ENCODE data around the gene MAGI2.
"Not testable (repeated sequence)": the region's sequence is repeated elsewhere in the genome, so short reads cannot be mapped to it uniquely, and the experiment has no call there.

Gene MAGI2

DNA sequence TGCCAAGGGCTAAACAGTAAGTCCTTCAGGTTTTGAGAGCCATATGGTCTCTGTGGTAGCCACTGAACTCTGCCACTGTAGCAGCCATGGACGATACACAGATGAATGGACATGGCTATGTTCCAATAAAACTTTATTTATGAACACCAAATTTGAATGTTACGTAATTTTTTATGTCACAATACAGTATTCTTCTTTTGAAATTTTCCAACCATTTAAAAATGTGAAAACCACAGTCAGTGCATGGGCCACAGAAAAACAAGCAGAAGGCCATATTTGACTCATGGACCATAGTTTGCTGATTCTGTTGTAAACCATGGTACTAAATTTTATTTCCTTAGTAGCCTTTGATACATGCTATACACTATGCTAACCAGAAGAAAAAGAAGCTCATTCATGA lies 361.8 kb downstream of the MAGI2 start:
- DNase-seq (ENCODE audit: low read depth), result peak; percentile 82
- TF ChIP-seq, protein P1, sequence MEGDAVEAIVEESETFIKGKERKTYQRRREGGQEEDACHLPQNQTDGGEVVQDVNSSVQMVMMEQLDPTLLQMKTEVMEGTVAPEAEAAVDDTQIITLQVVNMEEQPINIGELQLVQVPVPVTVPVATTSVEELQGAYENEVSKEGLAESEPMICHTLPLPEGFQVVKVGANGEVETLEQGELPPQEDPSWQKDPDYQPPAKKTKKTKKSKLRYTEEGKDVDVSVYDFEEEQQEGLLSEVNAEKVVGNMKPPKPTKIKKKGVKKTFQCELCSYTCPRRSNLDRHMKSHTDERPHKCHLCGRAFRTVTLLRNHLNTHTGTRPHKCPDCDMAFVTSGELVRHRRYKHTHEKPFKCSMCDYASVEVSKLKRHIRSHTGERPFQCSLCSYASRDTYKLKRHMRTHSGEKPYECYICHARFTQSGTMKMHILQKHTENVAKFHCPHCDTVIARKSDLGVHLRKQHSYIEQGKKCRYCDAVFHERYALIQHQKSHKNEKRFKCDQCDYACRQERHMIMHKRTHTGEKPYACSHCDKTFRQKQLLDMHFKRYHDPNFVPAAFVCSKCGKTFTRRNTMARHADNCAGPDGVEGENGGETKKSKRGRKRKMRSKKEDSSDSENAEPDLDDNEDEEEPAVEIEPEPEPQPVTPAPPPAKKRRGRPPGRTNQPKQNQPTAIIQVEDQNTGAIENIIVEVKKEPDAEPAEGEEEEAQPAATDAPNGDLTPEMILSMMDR (conservative IDR thresholded peaks at IDR 0.05; ENCODE audit: low read length), result no peak
- H3K4me3 ChIP-seq (ENCODE audit: low read length), result no peak overlapping the region

DNA sequence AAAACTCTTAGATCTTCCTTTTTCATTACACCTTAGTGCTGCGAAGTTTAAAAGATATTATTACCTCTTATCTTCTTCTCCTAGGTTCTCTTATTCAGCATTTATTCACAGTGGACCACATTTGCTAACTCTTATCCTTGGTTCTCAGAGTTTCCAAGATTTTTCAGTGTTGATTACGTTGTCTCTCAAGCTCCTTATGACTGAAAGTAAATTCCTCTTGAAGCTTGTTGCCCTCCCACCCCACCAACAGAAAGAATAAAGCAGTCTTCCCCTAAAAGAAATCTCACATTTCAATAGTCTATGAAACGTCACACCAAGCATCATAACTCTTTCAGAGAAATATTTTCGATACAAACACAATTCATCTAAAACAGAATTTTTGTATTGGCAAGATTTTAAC lies 362.5 kb downstream of the MAGI2 start:
- no peak overlapping the region for H3K4me3 ChIP-seq (ENCODE audit: low read length)
- DNase-seq (ENCODE audit: low read depth), result no peak
- TF ChIP-seq, protein P1 (conservative IDR thresholded peaks at IDR 0.05; ENCODE audit: low read length), result no peak

DNA sequence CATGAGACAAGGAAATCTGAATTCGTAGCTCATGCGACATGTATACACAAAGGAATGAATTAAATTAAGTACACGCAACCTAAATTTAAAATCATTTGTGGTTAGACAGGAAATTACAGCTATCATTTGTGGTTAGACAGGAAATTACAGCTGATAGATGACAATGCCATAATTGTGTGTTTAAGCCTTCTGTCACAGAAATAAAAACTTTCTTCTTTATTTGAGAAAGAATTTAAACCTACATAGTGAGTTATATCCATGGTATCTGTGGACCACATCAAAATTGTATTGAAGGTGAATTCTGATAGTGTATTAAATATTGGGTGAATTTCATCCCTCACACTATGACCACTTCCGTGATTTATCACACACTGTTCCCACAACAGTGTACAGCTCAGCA lies 362.9 kb downstream of the MAGI2 start:
- TF ChIP-seq, protein P1 (conservative IDR thresholded peaks at IDR 0.05; ENCODE audit: low read length), result no peak
- DNase-seq (ENCODE audit: low read depth), result peak; percentile 3
- H3K4me3 ChIP-seq (ENCODE audit: low read length), result no peak overlapping the region

DNA sequence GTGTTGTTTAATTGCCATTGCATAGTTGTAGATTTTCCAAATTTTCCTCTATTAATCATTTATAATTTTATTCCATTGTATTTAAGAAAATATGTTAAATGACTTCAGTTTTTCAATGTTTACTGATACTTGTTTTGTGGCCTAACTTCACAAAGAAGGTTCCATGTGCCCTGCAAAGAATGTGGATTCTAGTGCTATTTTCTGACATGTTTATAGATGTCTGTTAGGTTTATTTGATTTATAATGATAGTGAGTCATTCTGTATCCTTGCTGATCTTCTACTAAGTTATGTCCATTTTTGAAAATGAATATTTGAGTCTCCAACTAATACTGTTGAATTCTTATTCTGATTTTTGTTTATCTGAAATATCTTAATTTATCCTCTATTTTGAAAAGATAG lies 369.0 kb downstream of the MAGI2 start:
- TF ChIP-seq, protein P1 (conservative IDR thresholded peaks at IDR 0.05; ENCODE audit: low read length), result no peak
- no peak for DNase-seq (ENCODE audit: low read depth)
- H3K4me3 ChIP-seq (ENCODE audit: low read length), result no peak overlapping the region

DNA sequence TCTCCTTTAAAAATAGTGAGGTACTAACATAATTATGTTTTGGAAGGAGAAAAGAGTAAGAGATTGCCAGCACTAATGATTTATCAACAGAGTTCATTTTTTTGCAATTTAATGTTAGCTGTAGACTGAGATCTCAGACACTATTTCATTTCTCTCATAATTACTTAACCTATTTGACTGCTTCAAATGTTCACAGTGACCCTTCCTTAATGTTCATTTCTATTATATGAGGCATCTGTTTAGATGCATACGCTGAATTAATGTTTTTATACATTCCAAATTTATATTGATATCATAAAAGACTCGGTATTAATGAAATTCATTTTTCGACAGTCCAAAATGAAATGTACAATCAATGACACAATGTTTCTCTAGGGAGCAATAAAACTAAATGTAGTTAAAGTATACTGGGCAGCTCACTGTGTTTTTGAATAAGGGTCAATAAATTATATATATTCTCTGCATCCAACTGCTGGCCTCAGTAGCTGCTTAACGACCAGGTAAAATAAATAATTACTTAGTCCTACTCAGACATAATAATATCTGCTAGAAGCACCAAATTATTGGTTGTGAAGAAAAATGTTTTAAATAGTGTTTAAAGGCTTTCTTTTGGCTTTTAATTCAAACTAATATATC lies 373.4 kb downstream of the MAGI2 start:
- TF ChIP-seq, protein P1 (conservative IDR thresholded peaks at IDR 0.05; ENCODE audit: low read length), result no peak
- DNase-seq (ENCODE audit: low read depth), result no peak
- H3K4me3 ChIP-seq (ENCODE audit: low read length), result no peak overlapping the region

DNA sequence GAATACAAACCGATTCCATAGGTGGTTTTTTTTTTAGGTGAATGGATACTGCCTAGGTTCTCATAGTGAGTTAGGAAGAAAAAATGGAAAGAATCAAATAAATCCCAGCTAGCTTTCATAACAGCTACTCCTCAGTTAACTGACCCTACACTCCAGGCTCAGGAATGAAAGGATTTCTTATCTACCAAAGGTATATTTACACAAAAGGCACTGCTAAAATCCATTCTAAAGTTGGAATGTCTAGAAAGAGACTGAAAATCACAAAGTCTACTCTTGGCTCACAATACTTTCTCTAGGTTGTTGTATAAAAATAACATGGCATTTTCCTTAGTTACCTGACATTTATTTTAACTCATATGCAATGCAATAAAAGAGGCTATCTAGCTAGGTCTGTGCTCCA lies 375.2 kb downstream of the MAGI2 start:
- H3K4me3 ChIP-seq (ENCODE audit: low read length), result no peak overlapping the region
- DNase-seq (ENCODE audit: low read depth), result no peak
- TF ChIP-seq, protein P1 (conservative IDR thresholded peaks at IDR 0.05; ENCODE audit: low read length), result no peak

DNA sequence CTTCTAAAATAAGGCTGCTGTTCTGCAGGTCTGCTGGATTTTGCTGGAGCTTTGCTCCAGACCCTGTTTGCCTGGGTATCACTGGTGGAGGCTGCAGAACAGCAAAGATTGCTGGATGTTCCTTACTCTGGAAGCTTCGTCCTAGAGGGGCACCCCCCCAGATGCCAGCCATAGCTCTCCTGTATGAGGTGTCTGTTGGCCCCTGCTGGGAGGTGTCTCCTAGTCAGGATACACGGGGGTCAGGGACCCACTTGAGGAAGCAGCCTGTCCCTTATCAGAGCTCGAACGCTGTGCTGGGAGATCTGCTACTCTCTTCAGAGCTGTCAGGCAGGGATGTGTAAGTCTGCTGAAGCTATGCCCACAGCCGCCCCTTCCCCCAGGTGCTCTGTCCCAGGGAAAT lies 382.3 kb downstream of the MAGI2 start:
- not testable (repeated sequence) for DNase-seq (ENCODE audit: low read depth); H3K4me3 ChIP-seq (ENCODE audit: low read length)
